ENCODE data around the gene POLR1A.

The POLR1A gene

DNA sequence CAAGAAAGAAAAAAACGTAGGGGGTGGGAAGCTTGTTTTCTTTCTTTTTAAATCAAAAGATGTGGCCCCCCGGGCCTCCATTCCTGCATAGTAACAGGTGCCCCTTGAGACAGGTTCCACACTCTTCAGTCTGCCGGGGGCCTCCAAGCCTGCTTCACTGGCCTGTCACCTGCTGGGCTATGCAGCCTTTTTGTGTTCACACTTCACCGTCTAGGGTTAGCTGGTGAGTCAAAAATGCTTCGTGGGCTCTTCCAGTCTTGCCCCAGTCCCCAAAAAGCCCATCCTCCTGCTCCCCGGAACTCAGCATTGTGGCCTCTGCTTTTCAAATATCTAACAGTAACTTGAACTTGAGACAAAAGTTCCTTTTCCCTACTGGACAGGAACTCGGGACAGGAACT is 67.9 kb downstream of the POLR1A start:
- DNase-seq (ENCODE audit: low read depth) = no peak

GRCh38 chr2:86037141-86037794 is 68.4 kb downstream of the POLR1A start:
- no peak for DNase-seq (ENCODE audit: low read depth)

DNA sequence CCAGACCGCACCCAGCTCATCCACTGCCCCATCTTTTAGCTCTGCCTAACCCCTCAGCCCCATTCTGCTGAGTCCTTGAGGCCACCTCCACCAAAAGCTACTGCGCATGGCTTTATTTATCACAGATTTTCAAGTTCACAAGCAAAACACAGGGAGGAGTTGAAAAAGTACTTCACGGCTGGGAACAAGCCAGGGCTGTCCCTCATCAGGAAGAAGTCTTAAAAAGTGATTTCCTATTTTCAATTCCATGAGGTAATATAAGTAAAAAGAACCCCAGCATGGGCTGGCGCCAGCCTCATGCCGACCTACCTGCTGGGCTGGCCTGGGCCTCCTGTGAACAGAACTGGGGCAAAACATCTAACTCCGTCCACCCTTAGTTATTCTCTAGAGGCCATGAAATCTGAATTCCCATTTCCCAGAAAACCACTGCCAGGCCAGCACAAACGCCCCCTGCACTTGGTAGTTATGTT is 69.0 kb downstream of the POLR1A start:
- no peak for DNase-seq (ENCODE audit: low read depth)

GRCh38 chr2:86035883-86036668 is 69.6 kb downstream of the POLR1A start:
- no peak for DNase-seq (ENCODE audit: low read depth)

DNA sequence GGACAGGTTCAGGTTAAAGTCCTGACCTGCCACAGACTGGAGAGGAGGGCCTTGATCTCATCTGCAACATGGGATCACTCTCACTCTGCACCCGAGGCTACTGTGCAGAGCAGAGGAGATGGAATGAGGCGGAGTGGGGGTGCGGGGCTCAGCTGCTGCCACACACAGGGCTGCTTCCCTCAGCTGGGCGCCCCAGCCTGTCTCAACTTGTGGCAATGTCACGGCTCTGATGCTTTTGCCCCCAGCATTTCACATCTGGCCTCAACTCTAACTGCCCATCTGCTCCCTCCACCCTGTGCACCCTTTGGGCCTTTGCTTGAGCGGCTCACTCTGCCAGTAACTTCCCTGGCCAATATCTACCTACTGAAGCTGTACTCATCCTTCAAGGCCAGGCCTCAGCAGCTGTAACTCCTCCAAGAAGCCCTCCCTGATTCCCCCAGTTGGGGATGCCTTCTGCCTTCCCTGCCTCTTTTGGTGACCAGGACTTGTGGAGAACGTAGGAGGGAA is 70.3 kb downstream of the POLR1A start:
- DNase-seq (ENCODE audit: low read depth) = no peak

- no peak for DNase-seq (ENCODE audit: low read depth)
Observed at GRCh38 chr2:86033751-86034692, 71.7 kb downstream of the POLR1A start.

- no peak for DNase-seq (ENCODE audit: low read depth)
Observed at GRCh38 chr2:86032861-86033595, 72.7 kb downstream of the POLR1A start.

DNA sequence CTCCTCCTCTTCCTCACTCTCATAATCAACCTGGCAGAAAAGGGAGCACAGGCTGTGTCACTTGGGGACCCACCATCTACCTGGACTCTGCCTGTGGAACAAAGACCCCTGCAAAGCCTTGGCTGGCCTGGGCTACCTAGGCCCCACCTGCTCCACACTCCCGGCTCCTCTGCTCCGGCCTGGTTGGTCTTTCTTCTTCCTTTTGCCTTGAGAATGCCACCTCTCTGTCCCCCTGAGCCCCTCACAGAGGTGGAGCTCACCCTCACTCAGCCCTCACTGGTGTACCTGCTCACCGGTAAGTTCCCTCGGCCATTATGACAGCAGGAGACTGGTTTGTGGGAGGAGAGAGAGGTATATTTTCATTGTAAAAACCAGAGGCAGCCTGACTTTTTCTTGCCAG is 74.1 kb downstream of the POLR1A start:
- no peak for DNase-seq (ENCODE audit: low read depth)

GRCh38 chr2:86031151-86031550 is 74.5 kb downstream of the POLR1A start:
- DNase-seq (ENCODE audit: low read depth) = no peak

DNA sequence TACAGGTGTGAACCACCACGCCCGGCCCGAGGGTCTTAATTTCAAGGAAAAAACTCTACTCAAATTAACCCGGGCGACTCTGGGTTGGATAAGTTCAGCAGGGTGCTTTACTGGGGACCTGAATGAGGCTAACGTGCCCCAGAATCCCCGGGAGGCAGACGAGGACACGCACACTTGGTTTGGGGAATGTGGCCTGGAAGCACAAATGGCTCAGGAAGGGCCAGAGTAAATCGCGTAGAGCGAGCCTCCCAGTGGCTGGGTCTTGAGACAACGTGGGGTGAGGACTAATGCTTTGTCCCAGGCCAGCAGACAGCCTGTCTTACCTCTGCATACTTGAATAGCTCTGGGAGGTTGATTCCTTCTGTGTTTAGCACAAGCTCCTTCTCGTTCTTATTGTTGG is 75.8 kb downstream of the POLR1A start:
- no peak for DNase-seq (ENCODE audit: low read depth)

- DNase-seq (ENCODE audit: low read depth) = no peak
Observed at GRCh38 chr2:86028766-86029381, 76.8 kb downstream of the POLR1A start.

DNA sequence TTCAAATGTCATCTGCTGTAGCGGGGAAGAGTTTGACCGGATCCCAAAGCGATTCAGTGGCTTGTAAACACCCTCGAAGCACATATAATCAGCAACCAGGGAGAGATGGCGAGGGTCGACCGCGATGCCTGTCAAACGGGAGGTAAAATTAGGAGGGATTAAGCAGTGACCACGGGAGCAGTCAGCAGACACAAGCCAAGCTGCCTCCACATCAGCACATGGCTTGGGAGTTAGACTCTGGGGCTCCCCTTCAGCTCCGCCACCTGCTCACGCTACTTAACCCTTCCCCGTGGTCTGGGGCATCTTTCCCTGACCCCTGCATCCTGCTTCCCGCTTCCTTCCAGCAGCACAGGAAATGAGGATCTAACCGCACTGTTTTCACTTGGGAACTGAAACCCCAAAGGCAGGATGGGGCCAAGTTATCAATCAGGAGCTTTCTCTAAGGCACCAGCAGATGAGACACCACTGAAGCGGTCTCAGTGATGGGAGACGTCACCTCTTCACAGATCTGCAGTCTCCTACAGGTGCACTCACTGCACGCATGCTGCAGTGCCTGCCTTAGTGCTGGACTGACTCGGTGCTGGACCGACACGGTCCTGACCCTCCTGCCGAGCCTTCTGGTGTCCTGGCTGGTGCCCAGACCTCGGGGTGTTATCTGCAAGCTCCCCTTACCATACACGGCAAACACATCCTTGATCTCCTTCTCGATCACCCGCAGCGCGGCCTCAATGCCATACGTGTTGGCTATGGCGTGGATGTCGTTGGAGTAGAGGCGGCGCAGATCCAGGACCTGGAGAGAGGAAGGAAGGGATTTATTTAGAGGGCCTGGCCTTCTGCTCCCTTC is 77.5 kb downstream of the POLR1A start:
- no peak for DNase-seq (ENCODE audit: low read depth)

- no peak for DNase-seq (ENCODE audit: low read depth)
Observed at GRCh38 chr2:86027196-86027921, 78.3 kb downstream of the POLR1A start.

- no peak for DNase-seq (ENCODE audit: low read depth)
Observed at GRCh38 chr2:86026744-86027065, 79.0 kb downstream of the POLR1A start.

- DNase-seq (ENCODE audit: low read depth) = no peak
Observed at GRCh38 chr2:86025976-86026743, 79.5 kb downstream of the POLR1A start.

DNA sequence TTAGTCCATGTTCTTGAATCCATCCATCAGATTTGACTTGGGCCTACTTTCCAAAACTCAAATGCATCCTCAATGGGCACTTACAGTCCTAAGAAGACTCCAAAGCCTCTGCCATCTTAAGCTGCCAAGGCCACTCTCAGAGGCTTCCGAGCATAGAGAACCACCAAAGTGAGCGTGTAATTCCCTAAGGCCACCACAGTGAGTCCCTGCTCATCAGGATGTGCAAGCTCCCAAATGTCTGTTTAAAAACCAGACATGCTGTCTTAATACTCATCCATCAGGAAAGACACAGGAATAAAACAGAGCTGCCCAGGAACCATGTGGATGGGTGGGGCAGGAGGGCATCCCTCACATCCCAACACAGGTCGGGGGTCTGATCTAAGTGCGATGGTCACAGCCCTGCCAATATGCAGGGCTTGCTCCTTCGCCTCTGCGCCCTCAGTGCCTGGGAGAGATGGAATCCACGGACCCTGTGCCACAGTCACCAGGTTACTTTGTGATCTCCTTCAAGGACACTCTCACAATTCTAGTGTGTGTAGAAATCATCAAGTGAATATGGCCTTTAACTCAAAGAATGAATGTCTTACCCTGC is 80.4 kb downstream of the POLR1A start:
- no peak for DNase-seq (ENCODE audit: low read depth)

DNA sequence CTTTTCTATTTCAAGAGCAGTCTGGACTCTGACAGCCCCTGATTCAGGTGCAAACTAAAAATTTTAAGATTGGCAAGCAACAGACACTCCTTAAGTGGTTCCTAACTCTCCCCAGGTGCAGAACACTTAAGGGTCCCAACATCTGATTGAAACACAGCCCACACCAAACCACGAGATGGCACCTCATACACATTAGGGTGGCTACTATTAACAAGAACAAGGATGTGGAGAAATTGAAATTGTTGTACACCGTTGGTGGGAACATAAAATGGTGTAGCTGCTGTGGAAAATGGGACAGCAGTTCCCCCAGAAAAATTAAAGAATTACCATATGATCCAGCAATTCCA is 82.3 kb downstream of the POLR1A start:
- DNase-seq (ENCODE audit: low read depth) = no peak

DNA sequence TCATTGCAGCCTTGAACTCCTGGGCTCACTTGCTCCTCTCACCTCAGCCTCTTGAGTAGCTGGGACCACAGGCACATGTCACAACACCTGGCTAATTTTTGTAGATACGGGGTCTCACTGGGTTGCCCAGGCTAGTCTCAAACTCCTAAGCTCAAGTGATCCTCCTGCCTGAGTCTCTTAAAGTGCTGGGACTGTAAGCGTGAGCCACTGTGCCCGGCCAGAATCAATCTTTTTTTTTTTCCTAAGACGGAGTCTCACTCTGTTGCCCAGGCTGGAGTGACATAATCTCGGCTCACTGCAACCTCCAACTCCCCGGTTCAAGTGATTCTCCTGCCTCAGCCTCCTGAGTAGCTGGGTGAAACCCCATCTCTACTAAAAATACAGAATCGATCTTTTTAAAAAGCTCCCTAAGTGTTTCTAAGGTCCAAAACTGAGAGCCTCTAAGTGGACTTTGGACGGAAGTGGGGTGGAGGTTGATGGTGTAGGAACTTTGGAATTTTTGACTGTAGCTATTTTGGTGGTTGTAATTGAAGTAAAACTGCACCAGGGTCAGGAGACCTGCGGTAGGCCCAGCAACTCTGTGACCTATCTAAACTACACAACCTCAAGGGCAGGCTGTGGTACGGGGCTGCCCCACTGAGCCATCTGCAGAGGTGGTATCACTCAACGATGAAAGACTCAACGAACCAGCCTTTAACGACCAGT is 82.9 kb downstream of the POLR1A start:
- no peak for DNase-seq (ENCODE audit: low read depth)
